GM13977 (cell line): ENCODE measurements around the gene ZNF428.
"Not testable (repeated sequence)": the region's sequence is repeated elsewhere in the genome, so short reads cannot be mapped to it uniquely, and the experiment has no call there.

Experiments used
- DNase-seq: peaks from one replicate; pipeline ENCODE4 v3.0.0; 2012; ENCODE audit warnings: low spot score
- CTCF ChIP-seq: IDR thresholded peaks from 2 replicates; pipeline ENCODE4 v1.5.1; 2012; ENCODE audit warnings: mild to moderate bottlenecking, control low read depth; ENCODE audit not compliant: insufficient read depth; ENCODE audit errors: extremely low read depth, missing control alignments
- in situ Hi-C: fragments of 300-500 bp; cut with MboI; formaldehyde crosslinking; loops from one replicate; pipeline ENCODE4 v1.12.0; 2022; ENCODE audit warnings: low sequenced_read_pairs, low pct_unique_long_range_greater_than_20kb, mixed read lengths, inconsistent platforms; ENCODE audit not compliant: unreplicated experiment

Gene ZNF428

GRCh38 chr19:43610493-43610892 lies 8.9 kb downstream of the ZNF428 start:
- DNase-seq = no peak
- in situ Hi-C loops = no loop called here
- no peak for TF ChIP-seq CTCF

- in situ Hi-C loops = no loop called here
- no peak for TF ChIP-seq CTCF
- DNase-seq = no peak
Observed at GRCh38 chr19:43609872-43610271, 9.6 kb downstream of the ZNF428 start.

- TF ChIP-seq CTCF = no peak
- in situ Hi-C loops = no loop called here
Observed at GRCh38 chr19:43607238-43608205, 11.9 kb downstream of the ZNF428 start.

GRCh38 chr19:43606569-43607229 lies 12.7 kb downstream of the ZNF428 start:
- no peak for DNase-seq
- TF ChIP-seq CTCF = no peak
- in situ Hi-C loops = no loop called here

More at GRCh38 chr19:43607238-43608205, 11.9 kb downstream of the ZNF428 start:
- no peak for DNase-seq

- TF ChIP-seq CTCF = no peak
- in situ Hi-C loops = no loop called here
- DNase-seq = no peak
Observed at GRCh38 chr19:43605875-43606568, 13.4 kb downstream of the ZNF428 start.

- DNase-seq, in situ Hi-C loops: not testable (repeated sequence)
Observed at GRCh38 chr19:43600326-43600725, 19.1 kb downstream of the ZNF428 start.
